HG02623 (cell line): Measurements from ENCODE around the gene PKP2.
"Not testable (repeated sequence)": the region's sequence is repeated elsewhere in the genome, so short reads cannot be mapped to it uniquely, and the experiment has no call there.

Source experiments
- ATAC-seq: cut with Tn5 transposase; IDR thresholded peaks from one replicate; pipeline ENCODE4 v1.9.1; 2021; ENCODE audit warnings: moderate library complexity; ENCODE audit not compliant: unreplicated experiment

PKP2 gene

DNA sequence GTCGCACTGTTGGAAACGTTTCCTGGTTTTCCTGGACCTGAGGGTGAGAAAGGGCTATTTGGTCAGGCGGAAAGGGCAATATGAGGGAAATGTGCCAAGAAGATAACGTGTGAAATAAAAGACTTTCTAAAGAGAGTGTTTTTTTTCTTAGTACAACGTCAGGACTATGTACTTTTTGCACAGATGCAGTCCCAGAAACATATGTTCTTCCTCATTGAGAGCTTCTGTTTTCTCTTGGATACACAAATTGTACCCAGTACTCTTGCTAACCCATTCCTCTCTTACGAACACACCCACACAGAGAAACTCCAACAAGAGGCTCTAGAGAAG is 669 bp upstream of the PKP2 start:
- ATAC-seq: no peak

DNA sequence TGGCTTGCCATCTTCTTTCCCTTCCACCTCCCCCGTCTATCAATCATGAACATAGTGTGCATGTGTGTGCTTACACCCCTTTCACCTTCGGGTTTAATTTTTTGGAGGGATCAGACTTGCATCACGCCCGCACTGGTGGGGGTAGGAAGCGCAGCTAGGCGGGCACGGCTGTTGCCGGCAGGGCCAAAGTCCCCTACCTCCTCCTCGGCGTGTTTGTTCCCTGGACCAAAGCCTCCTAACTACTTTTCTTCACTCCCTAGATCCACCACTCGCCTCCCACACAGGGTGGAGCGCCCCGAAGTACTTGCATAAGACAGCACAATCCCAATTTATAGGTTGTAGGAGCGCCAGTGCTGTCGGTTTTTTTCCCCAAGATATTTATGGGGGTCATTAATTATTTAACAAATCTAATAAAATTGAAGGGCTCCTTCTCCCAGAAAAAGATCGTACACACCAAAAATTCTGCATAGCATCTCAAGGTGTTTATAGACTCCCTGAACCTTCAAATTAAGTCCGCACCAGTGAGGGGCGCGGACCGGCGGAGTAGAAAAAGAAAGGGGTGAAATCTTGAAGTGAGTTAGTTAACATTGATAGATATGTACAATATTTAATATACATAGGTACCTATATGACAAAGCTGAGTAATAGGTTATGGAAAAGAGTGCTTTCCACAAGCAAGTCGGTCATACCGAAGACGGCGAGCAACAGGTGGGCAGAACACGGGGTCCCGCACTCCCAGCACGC is 717 bp downstream of the PKP2 start:
- no peak for ATAC-seq

DNA sequence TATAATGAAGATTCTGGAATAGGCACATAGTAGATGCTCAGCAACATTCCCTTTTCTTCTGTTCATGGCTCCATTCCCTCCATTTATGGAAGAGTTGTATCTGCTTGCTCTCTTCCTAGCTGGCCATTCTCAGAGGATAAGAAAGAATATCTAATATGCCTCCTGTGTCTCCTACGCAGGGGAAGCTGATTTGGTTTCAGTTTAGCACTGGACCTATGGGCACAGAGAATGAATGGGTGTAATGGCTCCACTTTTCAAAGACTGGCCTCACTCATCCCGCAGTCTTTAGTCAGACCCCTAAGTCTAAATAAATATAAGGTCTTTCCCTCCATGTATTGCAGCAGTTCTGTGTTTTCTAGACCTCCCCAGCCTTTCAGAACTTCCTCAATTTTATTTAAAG is 2.0 kb downstream of the PKP2 start:
- no peak for ATAC-seq

DNA sequence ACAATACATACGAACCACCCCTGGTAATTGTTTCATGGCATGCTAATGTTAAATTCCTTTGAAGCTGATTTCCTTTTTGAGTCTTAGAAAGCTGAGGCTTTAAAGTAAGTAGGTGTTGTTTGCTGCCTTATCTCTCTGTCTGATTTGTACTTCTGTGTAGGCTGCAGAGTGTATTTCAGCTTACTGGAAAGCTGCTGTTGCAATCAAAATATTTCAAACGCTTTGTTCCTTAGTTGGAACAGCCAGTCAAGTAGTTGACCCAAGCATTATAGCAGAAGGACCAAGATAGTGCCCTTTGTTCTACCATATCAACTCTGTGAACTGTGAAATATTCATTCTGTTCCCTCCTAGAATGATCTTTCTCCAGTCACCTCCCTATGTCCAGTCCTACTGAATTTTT is 3.1 kb downstream of the PKP2 start:
- ATAC-seq: no peak

DNA sequence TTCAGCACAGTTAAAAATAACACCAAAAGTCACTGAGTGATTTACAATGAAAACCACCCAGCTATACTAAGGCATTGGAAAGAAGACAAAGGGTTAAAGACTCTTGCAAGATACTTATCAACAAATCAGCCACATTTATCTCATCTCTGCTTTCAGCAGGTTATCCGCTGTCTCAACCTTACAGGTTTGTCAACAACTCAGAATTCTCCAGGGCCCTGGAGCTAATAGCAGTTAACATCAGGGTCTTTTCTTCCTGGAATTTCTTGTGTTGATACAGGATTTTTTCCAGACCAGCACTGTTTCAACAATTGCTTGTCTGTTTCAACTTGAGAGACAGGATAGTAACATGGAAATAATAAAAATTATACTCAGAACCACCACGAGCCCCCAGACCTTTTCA is 3.5 kb downstream of the PKP2 start:
- ATAC-seq: no peak

DNA sequence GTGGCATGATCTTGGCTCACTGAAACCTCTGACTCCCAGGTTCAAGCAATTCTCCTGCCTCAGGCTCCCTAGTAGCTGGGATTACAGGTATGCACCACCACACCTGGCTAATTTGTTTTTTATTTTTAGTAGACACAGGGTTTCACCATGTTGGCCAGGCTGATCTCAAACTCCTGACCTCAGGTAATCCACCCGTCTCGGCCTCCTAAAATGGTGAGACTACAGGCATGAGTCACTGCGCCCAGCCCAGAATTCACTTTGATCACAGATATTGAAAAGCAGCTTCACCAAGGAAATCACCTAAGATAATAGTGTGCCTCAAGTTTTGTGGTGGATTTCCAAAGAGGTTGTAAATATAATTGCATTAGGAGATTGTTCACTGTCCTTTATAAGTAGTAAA is 4.2 kb downstream of the PKP2 start:
- not testable (repeated sequence) for ATAC-seq

DNA sequence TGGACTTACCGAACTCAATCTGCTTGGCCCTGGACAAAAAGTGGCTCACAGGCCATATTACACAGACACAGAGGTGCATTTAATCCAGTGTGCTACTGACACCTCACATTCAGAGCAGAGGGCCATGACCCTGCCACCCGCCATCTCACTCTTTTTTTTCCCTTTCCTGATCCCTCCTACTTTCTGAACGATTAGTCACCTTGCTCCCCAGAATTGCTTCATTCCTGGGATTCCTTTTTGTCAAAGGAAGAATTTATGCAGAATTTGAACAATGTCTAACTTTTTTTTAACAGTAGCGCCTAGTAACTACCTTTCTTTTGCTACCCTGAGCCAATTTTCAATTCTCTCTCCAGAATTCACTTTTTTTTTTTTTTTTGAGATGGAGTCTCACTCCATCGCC is 4.6 kb downstream of the PKP2 start:
- no peak for ATAC-seq

DNA sequence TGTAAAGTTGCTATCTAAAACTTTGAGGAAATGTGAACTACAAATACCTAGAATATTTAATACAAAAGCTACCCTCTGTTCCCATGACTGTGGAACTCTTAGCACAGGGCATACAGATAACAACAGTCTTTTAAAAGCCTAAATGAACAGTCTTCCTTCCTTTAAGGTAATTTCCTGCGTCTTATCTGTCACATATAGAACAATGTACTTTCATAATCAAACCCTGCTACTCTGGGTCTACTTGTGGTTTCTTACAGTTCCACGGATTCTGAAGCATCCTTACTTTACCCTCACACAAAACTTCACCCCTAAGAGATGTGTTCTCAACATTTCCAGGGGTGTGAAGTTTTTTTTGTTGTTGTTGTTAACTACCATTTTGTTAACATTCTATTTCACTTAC is 5.1 kb downstream of the PKP2 start:
- ATAC-seq: no peak

DNA sequence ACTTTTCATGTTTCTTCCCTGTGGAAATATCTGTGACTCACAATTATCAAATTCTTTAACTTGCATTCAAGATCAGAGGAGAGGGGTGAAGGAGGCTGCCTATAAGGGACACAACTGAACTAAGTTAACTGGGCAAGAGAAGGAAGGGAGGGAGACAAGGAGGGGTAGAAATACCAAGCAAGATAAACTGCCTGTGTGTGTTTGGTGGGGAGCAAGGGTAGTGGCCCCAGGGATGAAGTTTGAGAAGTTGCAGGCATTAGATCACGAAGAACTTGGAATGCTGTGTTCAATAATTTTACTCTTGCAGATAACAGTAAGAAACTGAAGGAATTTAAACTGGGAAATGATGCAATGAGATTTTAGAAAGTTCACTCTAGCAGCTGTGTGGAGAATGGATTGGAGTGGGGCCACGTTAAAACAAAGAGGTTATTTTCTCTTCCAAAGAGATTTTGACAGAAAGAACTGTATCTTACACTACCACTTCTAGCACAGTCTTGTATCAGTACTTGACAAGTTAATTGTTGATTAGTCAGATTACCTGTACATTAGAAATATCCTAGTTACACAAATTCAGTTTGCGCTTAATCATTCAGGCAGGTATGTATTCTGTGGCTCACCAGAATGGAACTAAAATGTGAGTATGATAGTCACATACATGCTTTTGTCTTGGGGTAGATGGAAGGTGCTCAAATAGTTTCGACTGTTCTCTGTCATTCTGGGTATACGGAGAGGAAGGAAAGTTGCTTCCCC is 7.4 kb downstream of the PKP2 start:
- no peak for ATAC-seq

DNA sequence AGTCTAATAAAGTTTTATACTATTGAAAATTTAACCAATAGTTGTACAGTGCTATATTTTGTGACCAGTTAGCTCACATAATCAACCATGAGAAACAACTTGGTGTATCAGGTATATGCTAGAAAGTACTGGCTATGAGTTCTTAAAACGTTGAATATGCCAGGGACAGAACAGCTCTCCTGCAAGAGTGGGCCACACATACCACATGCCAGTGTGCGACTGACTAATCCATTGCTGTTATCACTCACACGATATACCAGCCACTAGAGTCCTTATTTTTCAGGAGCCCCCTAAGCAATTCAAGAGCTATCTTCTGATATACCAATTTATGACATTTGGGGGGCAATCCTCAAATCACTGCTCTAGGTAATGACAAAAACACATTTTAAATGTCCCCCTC is 9.5 kb downstream of the PKP2 start:
- no peak for ATAC-seq

DNA sequence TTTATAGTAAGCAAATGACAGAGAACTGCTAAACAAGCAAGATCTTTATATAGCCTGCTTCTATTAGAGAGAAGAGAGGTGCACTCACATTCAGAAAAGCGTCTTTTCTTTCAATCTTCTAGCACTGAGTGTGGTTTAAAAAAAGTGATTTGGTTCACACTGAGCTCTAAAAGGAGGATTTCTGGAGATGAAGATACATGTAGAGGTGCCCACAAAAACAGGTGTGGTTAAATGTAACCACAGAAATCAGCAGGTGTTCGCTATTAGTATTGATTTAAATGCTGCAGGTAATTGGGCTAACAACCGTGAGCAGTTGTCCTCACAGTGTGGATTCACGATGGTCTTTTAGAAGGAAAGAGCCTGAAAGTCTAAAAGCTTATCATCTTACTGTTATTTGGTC is 10.7 kb downstream of the PKP2 start:
- no peak for ATAC-seq

DNA sequence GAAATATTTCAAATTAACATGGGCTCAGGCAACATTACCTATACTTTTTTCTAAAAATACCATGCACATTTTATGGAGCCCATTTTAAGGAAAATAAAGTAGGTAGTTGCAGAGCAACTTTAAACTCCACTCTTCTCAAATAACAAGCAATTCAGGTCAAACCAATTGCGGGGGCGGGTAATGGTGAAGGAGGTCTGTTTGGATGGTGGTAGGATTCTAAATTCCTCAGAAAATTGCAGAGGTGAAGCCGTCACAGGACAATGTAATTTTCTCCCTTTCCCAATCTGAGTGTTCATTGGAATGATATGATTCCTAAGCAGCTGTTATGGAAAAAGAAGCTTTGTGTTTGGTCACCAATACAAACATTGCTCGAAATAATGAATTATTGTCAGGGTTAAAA is 11.6 kb downstream of the PKP2 start:
- no peak for ATAC-seq

DNA sequence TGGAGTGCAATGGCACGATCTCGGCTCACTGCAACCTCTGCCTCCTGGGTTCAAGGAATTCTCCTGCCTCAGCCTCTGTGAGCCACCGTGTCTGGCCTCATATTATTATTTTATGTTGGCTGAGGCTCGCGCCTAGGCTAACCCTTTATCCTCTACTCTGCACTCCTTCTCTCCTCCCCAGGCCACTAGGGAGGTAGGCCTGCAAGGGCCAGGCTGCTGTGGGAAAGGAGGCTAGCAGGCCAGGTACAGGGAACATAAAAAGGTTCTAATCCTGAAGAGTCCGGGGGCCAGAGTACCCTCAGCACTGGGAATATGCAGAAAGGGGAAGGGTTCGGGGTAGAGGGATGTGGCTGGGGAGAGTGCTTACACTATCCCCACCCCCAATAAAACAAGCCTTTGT is 14.9 kb downstream of the PKP2 start:
- no peak for ATAC-seq

DNA sequence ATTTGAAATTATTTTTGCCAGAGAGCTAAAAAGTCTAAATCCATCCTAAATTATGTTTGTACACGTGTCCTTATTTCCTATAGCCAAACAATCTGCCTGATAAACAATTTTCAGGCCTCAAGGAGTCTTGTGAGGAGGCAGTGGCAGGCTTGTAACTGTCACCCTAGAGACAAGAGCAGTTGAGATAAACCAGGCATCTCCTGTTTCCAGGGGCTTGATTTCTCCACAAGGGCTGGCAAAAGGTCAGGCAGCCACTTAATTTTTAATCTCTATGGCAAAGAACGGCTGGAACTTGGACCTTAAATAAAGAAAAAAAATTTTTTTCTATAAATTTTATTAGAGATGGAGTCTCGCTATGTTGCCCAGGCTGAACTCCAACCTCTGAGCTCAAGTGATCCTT is 15.5 kb downstream of the PKP2 start:
- no peak for ATAC-seq

DNA sequence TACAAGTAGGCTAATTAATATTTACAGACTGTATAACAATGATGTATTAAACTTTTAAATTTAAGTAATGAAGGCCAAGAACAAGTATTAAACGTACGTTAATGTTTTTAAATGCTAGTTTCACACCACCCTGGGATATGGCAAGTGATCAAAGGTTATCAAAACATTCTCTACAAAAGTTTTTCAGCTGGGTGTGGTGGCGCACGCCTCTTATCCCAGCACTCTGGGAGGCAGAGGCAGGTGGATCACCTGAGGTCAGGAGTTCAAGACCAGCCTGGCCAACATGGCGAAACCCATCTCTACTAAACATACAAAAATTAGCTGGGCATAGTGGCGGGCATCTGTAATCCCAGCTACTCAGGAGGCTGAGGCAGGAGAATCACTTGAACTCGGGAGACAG is 17.5 kb downstream of the PKP2 start:
- not testable (repeated sequence) for ATAC-seq

DNA sequence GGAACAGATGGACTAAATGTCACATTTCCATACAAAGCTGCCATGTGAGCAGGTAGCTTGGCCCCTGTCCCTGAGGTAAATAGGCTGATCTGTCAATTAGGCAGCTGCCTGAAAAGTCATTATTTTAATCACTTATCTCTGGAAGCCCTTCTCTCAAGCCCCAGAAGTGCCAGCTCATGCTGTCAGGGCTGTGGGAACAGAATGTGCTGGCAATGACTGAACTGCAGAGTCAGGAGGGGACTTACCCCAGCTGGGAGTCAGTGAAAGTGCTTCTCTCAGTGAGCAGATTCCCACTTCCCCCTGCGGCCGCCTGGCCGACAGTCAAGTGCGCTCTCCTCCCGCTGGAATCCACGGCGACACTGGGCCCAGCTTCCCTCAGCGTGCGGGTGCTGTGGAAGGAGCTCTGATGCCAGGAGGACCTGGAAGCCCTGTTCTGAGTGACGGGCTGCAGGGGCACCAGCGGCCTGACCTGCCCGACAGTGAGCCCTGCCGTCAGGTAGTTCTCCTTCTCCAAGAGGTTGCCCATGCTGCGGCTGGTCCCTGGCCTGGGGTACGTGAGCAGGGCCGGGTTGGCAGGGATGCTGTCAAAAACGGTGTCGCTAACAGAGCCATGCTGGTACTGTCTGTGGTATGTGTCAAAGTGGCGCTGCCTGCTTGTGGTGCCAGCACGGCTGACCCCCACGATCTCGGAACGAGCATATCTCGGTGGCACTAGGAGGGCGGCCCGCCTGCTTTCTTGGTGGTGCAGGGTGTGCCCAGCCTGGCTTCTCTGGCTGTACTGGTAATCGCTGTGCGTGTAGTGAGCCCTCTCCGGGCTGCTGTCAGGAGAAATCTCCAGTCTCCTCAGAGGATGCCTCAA is 18.7 kb downstream of the PKP2 start:
- ATAC-seq: no peak

DNA sequence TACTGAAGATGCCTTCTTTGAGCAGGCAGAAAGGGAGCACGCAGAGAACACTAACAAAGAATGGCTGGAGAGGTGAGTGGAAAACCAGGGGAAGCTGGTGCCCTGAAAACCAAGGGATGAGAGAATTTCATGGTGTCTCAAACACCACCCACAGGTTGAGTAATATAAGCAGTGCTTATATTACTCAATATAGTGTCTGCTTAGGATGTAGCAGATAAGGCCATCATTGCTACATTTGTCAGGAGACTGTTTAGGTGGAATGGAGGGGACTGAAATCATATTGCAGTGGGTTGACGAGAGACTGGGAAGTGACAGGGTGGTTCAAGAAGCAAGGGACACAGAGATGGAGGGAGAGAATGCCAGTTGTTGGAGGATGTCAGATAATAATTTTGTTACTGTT is 20.6 kb downstream of the PKP2 start:
- ATAC-seq: no peak

DNA sequence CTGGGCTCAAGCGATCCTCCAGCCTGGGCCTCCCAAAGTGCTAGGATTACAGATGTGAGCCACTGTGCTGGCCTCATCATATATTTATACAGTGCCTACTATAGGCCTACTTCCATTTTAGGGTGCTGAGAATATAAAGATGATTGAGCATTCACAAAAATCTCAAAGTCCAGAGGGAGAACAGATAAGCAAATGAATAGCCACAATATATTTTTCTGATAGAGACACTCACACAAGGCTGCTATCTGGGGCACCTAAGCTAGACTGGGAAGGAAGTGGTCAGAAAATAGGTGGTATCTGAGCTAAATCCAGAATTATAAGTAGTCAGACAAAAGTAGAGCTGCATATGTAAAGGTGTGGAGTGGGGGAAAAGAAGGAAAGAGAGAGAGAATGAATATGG is 21.6 kb downstream of the PKP2 start:
- ATAC-seq: no peak

DNA sequence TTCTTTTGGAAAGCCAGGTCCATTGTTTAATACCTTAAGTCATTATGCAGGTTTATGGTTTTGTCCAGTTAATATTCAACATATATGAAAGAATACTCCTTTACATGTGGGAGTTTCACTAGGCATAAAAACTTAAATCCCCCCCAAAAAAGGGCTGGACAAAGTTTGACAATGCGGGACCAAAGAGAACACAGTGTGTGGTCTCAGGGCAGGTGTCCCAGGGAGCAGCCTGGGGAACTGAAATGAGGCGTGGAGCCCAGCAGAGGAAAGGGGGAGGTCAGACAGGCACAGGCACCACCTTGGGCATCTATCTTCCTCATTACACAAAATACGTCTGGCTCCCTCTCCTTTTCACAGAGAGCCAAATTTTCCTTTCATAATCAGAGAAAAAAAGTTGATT is 22.5 kb downstream of the PKP2 start:
- no peak for ATAC-seq

DNA sequence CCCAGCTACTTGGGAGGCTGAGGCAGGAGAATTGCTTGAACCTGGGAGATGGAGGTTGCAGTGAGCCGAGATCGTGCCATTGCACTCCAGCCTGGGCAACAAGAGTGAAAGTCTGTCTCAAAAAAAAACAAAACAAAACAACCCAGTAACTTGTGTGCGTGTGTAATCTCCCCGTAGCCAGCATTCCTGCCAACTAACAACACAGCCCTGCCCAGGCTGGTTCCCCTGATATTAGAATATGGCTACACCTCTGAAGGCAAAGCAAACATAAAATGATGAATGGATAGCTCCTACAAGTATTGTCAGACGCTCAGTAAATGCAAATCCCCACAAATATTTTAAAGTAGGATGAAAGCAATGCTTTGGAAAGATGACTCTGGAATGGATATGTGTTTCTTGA is 24.2 kb downstream of the PKP2 start:
- ATAC-seq: not testable (repeated sequence)

DNA sequence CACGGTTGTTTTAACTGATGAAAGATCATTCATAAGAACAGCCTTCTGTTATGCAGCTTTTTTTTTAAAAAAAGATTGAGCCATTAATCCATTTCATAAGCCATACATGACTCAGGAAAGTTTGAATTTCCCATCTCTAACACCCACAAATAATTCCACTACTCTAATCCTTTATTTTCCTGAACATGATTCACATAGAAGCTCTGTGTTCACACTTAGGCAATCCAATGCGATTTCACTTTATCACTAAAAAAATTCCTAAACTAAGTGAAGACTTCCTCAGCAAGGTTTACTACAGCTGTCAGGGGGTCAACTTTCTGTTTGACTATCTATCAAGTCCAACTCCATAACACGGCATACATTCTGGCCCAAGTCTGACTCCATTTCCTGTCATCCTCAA is 25.9 kb downstream of the PKP2 start:
- no peak for ATAC-seq

DNA sequence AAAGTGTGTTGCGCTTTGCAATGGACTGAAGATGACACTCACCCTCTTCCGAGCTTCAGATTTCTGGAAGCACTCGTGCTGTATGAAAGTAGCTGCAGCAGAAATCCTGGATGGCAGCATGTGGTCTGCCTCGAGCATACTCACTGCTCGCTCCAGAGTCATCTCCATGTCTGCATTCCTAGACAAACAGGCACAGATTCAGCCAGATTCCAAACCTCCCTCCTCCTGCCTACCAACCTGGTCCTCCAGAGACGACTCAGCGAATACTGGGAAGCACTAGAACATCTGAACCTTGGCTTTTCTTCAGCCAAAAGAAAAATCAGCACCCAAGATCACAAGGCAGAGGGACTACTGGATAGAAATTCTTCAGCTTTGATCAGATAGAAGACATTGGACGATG is 27.7 kb downstream of the PKP2 start:
- no peak for ATAC-seq
